H1 (cell line): ENCODE results near the gene DNM2. TPM values are rescaled to one million over a fixed set of nuclear protein-coding genes. Genes with fewer than 3 reads are reported as not detected.

Experiments
- CTCF ChIA-PET: fragments of 300-600 bp; sonication (Branson Sonifier 250); formaldehyde crosslinking; loops from one replicate; lab custom pipeline; 2021; ENCODE audit not compliant: partially characterized antibody; lab: Charles Lee
- POLR2A ChIA-PET: fragments of 300-600 bp; sonication (Branson Sonifier 250); formaldehyde crosslinking; loops from one replicate; lab custom pipeline; 2021; ENCODE audit warnings: inconsistent platforms; ENCODE audit not compliant: partially characterized antibody; lab: Charles Lee
- DNase-seq, 2 experiments: peaks; one replicate each; pipeline versions ENCODE4 v3.0.0 to v3.0.0-alpha.2; 2010 to 2022; ENCODE audit warnings: low spot score in 2 of 2, low read depth in 1 of 2, mixed read lengths in 1 of 2
- FAIRE-seq: peaks from 2 replicates; lab custom pipeline; 2011; peaks lifted over from hg19 to GRCh38; lab: Jason Lieb, UNC
- H2AFZ ChIP-seq: 2 replicates; pipeline ENCODE4 v1.8.1; 2012; ENCODE audit warnings: low read length, inconsistent platforms
- H2AK5ac ChIP-seq: 2 replicates; pipeline ENCODE4 v1.6.1; 2013; ENCODE audit warnings: low read depth, low read length
- H2BK120ac ChIP-seq: replicated peaks from 2 replicates; pipeline ENCODE3; 2013; ENCODE audit warnings: low read depth, low read length, inconsistent platforms
- H2BK12ac ChIP-seq: 2 replicates; pipeline ENCODE4 v1.6.1; 2013; ENCODE audit warnings: low read depth, low read length
- H2BK15ac ChIP-seq: 2 replicates; pipeline ENCODE4 v1.6.1; 2013; ENCODE audit warnings: low read length
- H2BK20ac ChIP-seq: 2 replicates; pipeline ENCODE4 v1.6.1; 2013; ENCODE audit warnings: low read length
- H2BK5ac ChIP-seq: 2 replicates; pipeline ENCODE4 v1.6.1; 2013; ENCODE audit warnings: low read depth, low read length
- H3K14ac ChIP-seq: 2 replicates; pipeline ENCODE4 v1.6.1; 2013; ENCODE audit warnings: inconsistent platforms; ENCODE audit not compliant: insufficient read length
- H3K18ac ChIP-seq: 2 replicates; pipeline ENCODE4 v1.6.1; 2013; ENCODE audit warnings: low read length; ENCODE audit errors: extremely low read depth
- H3K23ac ChIP-seq: 2 replicates; pipeline ENCODE4 v1.6.1; 2013; ENCODE audit warnings: inconsistent platforms; ENCODE audit not compliant: insufficient read length
- H3K23me2 ChIP-seq: 2 replicates; pipeline ENCODE4 v1.6.1; 2013; ENCODE audit warnings: low read depth, low read length
- H3K27ac ChIP-seq: 2 replicates; pipeline ENCODE4 v1.6.1; 2011; ENCODE audit warnings: low read depth, low read length, inconsistent platforms
- H3K27me3 ChIP-seq, 4 experiments: replicated peaks in 1 of 4; 1 replicate in 1 of 4; 2 replicates in 3 of 4; pipeline versions ENCODE4 v1.6.1 to v1.8.1; 2011 to 2013; ENCODE audit warnings: low read length in 3 of 4, mild to moderate bottlenecking in 3 of 4, inconsistent platforms in 2 of 4, mixed read lengths in 2 of 4, moderate library complexity in 1 of 4; ENCODE audit not compliant: control insufficient read depth in 3 of 4, insufficient read depth in 3 of 4; ENCODE audit errors: extremely low read depth in 1 of 4
- H3K36me3 ChIP-seq, 4 experiments: 2 replicates each; pipeline versions ENCODE4 v1.6.1 to v1.8.1; 2011 to 2013; ENCODE audit warnings: mild to moderate bottlenecking in 4 of 4, low read length in 3 of 4, moderate library complexity in 2 of 4, control low read depth in 1 of 4, inconsistent platforms in 1 of 4; ENCODE audit not compliant: insufficient read depth in 4 of 4, control insufficient read depth in 2 of 4
- H3K4ac ChIP-seq: replicated peaks from 2 replicates; pipeline ENCODE3; 2013; ENCODE audit warnings: low read length, low read depth, mixed read lengths, inconsistent platforms; ENCODE audit not compliant: insufficient read length
- H3K4me1 ChIP-seq, 4 experiments: replicated peaks in 1 of 4; 1 replicate in 1 of 4; 2 replicates in 3 of 4; pipeline versions ENCODE4 v1.6.1 to v1.8.1; 2011 to 2013; ENCODE audit warnings: low read length in 3 of 4, inconsistent platforms in 2 of 4, mixed read lengths in 1 of 4; ENCODE audit not compliant: insufficient read depth in 4 of 4, control insufficient read depth in 3 of 4
- H3K4me2 ChIP-seq, 2 experiments: 2 replicates each; pipeline versions ENCODE4 v1.6.1 to v1.8.1; 2011 to 2013; ENCODE audit warnings: low read depth in 2 of 2, low read length in 2 of 2, control low read depth in 1 of 2, inconsistent platforms in 1 of 2, mild to moderate bottlenecking in 1 of 2; ENCODE audit not compliant: insufficient read depth in 1 of 2
- H3K4me3 ChIP-seq, 4 experiments: fragments of 200-600, 300-600 bp in 1 of 4; sonication (generic), shearing (Covaris generic), sonication (Bioruptor Twin) in 1 of 4; 2 replicates each; pipeline versions ENCODE4 v1.5.1 to v1.8.1; 2011 to 2016; ENCODE audit warnings: low read length in 4 of 4, low read depth in 3 of 4, control low read depth in 2 of 4, inconsistent platforms in 2 of 4, mild to moderate bottlenecking in 2 of 4, mixed read lengths in 1 of 4, moderate library complexity in 1 of 4; ENCODE audit not compliant: insufficient read depth in 2 of 4; ENCODE audit errors: extremely low read depth in 1 of 4
- H3K56ac ChIP-seq: replicated peaks from 2 replicates; pipeline ENCODE3; 2013; ENCODE audit warnings: low read depth, mild to moderate bottlenecking, mixed read lengths, low read length, inconsistent platforms; ENCODE audit not compliant: insufficient read length
- H3K79me1 ChIP-seq: 2 replicates; pipeline ENCODE4 v1.6.1; 2013; ENCODE audit warnings: low read depth, low read length, control low read depth
- H3K79me2 ChIP-seq, 2 experiments: 2 replicates each; pipeline versions ENCODE4 v1.6.1 to v1.8.1; 2012 to 2013; ENCODE audit warnings: low read length in 2 of 2, mild to moderate bottlenecking in 2 of 2, inconsistent platforms in 1 of 2; ENCODE audit not compliant: insufficient read depth in 2 of 2, control insufficient read depth in 1 of 2
- H3K9ac ChIP-seq, 4 experiments: replicated peaks in 1 of 4; 1 replicate in 1 of 4; 2 replicates in 3 of 4; pipeline versions ENCODE4 v1.6.1 to v1.8.1; 2011 to 2013; ENCODE audit warnings: low read depth in 3 of 4, low read length in 3 of 4, control low read depth in 2 of 4, mild to moderate bottlenecking in 2 of 4, moderate library complexity in 2 of 4, inconsistent platforms in 1 of 4; ENCODE audit errors: extremely low read depth in 1 of 4
- H3K9me3 ChIP-seq, 2 experiments: 2 replicates each; pipeline versions ENCODE4 v1.6.1 to v1.8.1; 2012 to 2013; ENCODE audit warnings: mild to moderate bottlenecking in 2 of 2, moderate library complexity in 2 of 2, control low read depth in 1 of 2, inconsistent platforms in 1 of 2, low read depth in 1 of 2, low read length in 1 of 2, mixed read lengths in 1 of 2; ENCODE audit not compliant: insufficient read depth in 2 of 2
- H4K20me1 ChIP-seq, 2 experiments: replicated peaks in 1 of 2; 2 replicates each; pipeline versions ENCODE3 to v1.8.1; 2011 to 2013; ENCODE audit warnings: inconsistent platforms in 2 of 2, low read length in 2 of 2, mild to moderate bottlenecking in 1 of 2; ENCODE audit not compliant: insufficient read depth in 2 of 2, control insufficient read depth in 1 of 2
- H4K5ac ChIP-seq: 2 replicates; pipeline ENCODE4 v1.6.1; 2013; ENCODE audit warnings: low read length, low read depth, mixed read lengths, inconsistent platforms; ENCODE audit not compliant: insufficient read length
- H4K8ac ChIP-seq: 2 replicates; pipeline ENCODE4 v1.8.0; 2013; ENCODE audit warnings: mild to moderate bottlenecking, moderate library complexity, low read length, inconsistent platforms; ENCODE audit not compliant: insufficient read depth; ENCODE audit errors: extremely low read depth
- H4K91ac ChIP-seq: replicated peaks from 2 replicates; pipeline ENCODE3; 2013; ENCODE audit warnings: low read length, mixed read lengths, inconsistent platforms; ENCODE audit not compliant: insufficient read length
- CREB1 ChIP-seq: IDR thresholded peaks from 2 replicates; pipeline ENCODE4 v1.6.1; 2012; ENCODE audit warnings: inconsistent platforms
- FOSL1 ChIP-seq: IDR thresholded peaks from 2 replicates; pipeline ENCODE4 v1.6.1; 2011; ENCODE audit warnings: mild to moderate bottlenecking, low read depth, low read length, moderate library complexity; ENCODE audit not compliant: insufficient read depth
- JUN ChIP-seq: IDR thresholded peaks from 2 replicates; pipeline ENCODE4 v1.6.1; 2011; ENCODE audit warnings: low read depth, mild to moderate bottlenecking, improper control_type of control experiment, low read length
- RBBP5 ChIP-seq: IDR thresholded peaks from 2 replicates; pipeline ENCODE4 v1.7.1; 2012; ENCODE audit warnings: low read depth, mild to moderate bottlenecking, inconsistent platforms, low read length, moderate library complexity, borderline replicate concordance
- RFX5 ChIP-seq: IDR thresholded peaks from 2 replicates; pipeline ENCODE4 v1.6.1; 2011; ENCODE audit warnings: low read depth, low read length, improper control_type of control experiment, borderline replicate concordance
- SIN3A ChIP-seq, 2 experiments: IDR thresholded peaks in 1 of 2; conservative IDR thresholded peaks in 1 of 2; 2 replicates each; pipeline ENCODE4 v1.6.1; 2011 to 2012; ENCODE audit warnings: low read length in 2 of 2, improper control_type of control experiment in 1 of 2, low read depth in 1 of 2, mild to moderate bottlenecking in 1 of 2
- WGBS, 2 experiments: shearing (Covaris generic) in 1 of 2; methylation state at CpG; one replicate each; pipeline versions ENCODE4 v1.1.6 to v1.1.7; 2013 to 2015; ENCODE audit warnings: low lambda C conversion rate in 2 of 2, mixed read lengths in 2 of 2, inconsistent platforms in 1 of 2, low coverage in 1 of 2, missing lambda C conversion rate in 1 of 2; ENCODE audit not compliant: insufficient replicate concordance in 2 of 2, insufficient coverage in 1 of 2, insufficient read length in 1 of 2; ENCODE audit errors: extremely low coverage in 1 of 2, missing lambda C conversion rate in 1 of 2; 5-methylcytosine and 5-hydroxymethylcytosine counted together
- polyA plus RNA-seq, 7 experiments: library from polyadenylated mRNA; depleted of rRNA in 3 of 7; stranded (reverse) in 5 of 7; unstranded in 2 of 7; fragments of >200 nt in 5 of 7; fragments of 200-250 nt in 2 of 7; gene quantifications; 1 replicate in 5 of 7; 2 replicates in 1 of 7; 4 replicates in 1 of 7; pipeline versions ENCODE4 v1.2.1 to v1.2.3, GENCODE V29; 2011 to 2013; ENCODE audit warnings: missing spikeins in 2 of 7, mixed read lengths in 2 of 7
- total RNA-seq: library from RNA; stranded (reverse); fragmentation: NEBNext Ultra II Directional; extraction: Animal tissue kit (Norgen Biotek cat#: 25700); gene quantifications from 2 replicates; pipeline ENCODE4 v1.2.1, GENCODE V29; 2021

DNM2 gene
- total and polyA plus RNA-seq, 2 of the 8 experiments (the other 6 are each of a cell fraction or from before 2014, with no cell fraction given): 61.9 to 120 TPM

DNA sequence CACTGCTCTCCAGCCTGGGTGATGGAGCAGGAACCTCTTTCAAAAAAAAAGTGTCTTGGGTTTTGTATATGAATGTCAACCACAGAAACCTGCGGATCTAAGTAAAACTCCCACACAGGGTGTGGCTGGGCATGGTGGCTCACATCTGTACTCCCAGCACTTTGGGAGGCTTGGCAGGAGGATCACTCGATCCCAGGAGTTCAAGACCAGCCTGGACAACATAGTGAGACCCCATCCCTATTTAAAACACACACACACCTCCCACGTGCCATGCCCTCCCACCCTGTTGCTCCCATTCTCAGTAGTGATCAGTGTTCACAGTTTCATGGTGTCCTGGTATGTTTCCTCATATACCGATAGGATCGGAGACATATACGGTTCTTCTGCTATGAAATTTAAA is 109.0 kb downstream of the DNM2 start:
- Histone ChIP-seq H3K18ac (no peak overlapping the region), H3K27me3 (no peaks in the 10 kb centered on the region), H2BK120ac (no peak overlapping the region), H3K4me2 (no peak overlapping the region), H3K4me1 (no peaks in the 10 kb centered on the region), H3K4me3 (no peak overlapping the region), H4K5ac (no peak overlapping the region), H3K23ac (no peak overlapping the region), H3K79me1 (no peaks in the 10 kb centered on the region), H3K56ac (no peak overlapping the region), H4K91ac (no peak overlapping the region), H4K8ac (no peak overlapping the region), H2BK20ac (no peak overlapping the region), H3K9ac (no peak overlapping the region), H3K9me3 (no peaks in the 10 kb centered on the region), H2BK5ac (no peak overlapping the region), H3K27ac (no peak overlapping the region), H3K79me2 (no peaks in the 10 kb centered on the region), H3K4ac (no peak overlapping the region), H3K14ac (no peak overlapping the region), H2AK5ac (no peak overlapping the region), H2AFZ (no peak overlapping the region), H2BK12ac (no peak overlapping the region), H4K20me1 (peaks cover 0 to 3% of the 10 kb centered on the region in 2 experiments), H2BK15ac (no peak overlapping the region), H3K23me2 (no peaks in the 10 kb centered on the region), H3K36me3 (peaks cover 12 to 30% (median 23%) of the 10 kb centered on the region in 4 experiments; a peak in 6 of 8 replicates)
- ChIA-PET CTCF (interaction anchor here (0.7 to 4.8 kb wide), 6 partner anchors 15 to 58 kb away, joined by 3 to 20 read pairs (median 4); no protein-coding TSS in a partner anchor), POLR2A (no interaction called here)
- no peak for FAIRE-seq
- DNase-seq: no peak
- 92% methylated on average over 6 of the region's 6 CpGs; no CpG with 5 or more reads in 1 of the 2 experiments for WGBS, 2 experiments
- TF ChIP-seq RBBP5: no peak
- no peak for TF ChIP-seq RFX5
- TF ChIP-seq SIN3A (conservative IDR thresholded peaks at IDR 0.05 in 1 of 2, IDR thresholded peaks at IDR 0.05 in 1 of 2; ENCODE audit: low read depth in 1 of 2, low read length in 2 of 2): no peak
- no peak for TF ChIP-seq CREB1
- no peak for TF ChIP-seq FOSL1
- no peak for TF ChIP-seq JUN
